H9 (cell line): ENCODE data around the gene ELFN1. TPM values are rescaled to one million over a fixed set of nuclear protein-coding genes. Genes with fewer than 3 reads are reported as not detected.

ENCODE experiments used
- DNase-seq: peaks from one replicate; pipeline ENCODE4 v3.0.0-alpha.2; 2017
- H2AFZ ChIP-seq: one replicate; pipeline ENCODE4 v1.6.1; 2013; ENCODE audit warnings: mild to moderate bottlenecking, low read length, control low read depth, moderate library complexity
- H2AK5ac ChIP-seq: 2 replicates; pipeline ENCODE4 v1.6.1; 2013; ENCODE audit warnings: low read length, control low read depth, mixed read lengths; ENCODE audit not compliant: insufficient read length
- H2BK120ac ChIP-seq: one replicate; pipeline ENCODE4 v1.6.1; 2013; ENCODE audit warnings: low read depth, mild to moderate bottlenecking, low read length, control low read depth, inconsistent platforms; ENCODE audit not compliant: poor library complexity, severe bottlenecking
- H2BK12ac ChIP-seq: 2 replicates; pipeline ENCODE4 v1.6.1; 2013; ENCODE audit warnings: low read length, control low read depth, mixed read lengths, low read depth; ENCODE audit not compliant: insufficient read length
- H2BK15ac ChIP-seq: 2 replicates; pipeline ENCODE4 v1.6.1; 2013; ENCODE audit warnings: low read depth, low read length, control low read depth
- H2BK20ac ChIP-seq: one replicate; pipeline ENCODE4 v1.6.1; 2013; ENCODE audit warnings: low read depth, mild to moderate bottlenecking, low read length, control low read depth, inconsistent platforms; ENCODE audit not compliant: poor library complexity, severe bottlenecking
- H2BK5ac ChIP-seq: 2 replicates; pipeline ENCODE4 v1.6.1; 2013; ENCODE audit warnings: low read length, control low read depth, mixed read lengths; ENCODE audit not compliant: insufficient read length
- H3K14ac ChIP-seq: 2 replicates; pipeline ENCODE4 v1.6.1; 2013; ENCODE audit warnings: low read length, control low read depth; ENCODE audit not compliant: insufficient read depth
- H3K18ac ChIP-seq: 2 replicates; pipeline ENCODE4 v1.6.1; 2013; ENCODE audit warnings: low read depth, mild to moderate bottlenecking, mixed read lengths, low read length, control low read depth; ENCODE audit not compliant: insufficient read length
- H3K23ac ChIP-seq: 2 replicates; pipeline ENCODE4 v1.6.1; 2013; ENCODE audit warnings: low read length, control low read depth, mixed read lengths, low read depth; ENCODE audit not compliant: insufficient read length
- H3K23me2 ChIP-seq: 2 replicates; pipeline ENCODE4 v1.6.1; 2013; ENCODE audit warnings: low read depth, mild to moderate bottlenecking, mixed read lengths, low read length, control low read depth; ENCODE audit not compliant: insufficient read length, poor library complexity, severe bottlenecking
- H3K27ac ChIP-seq: 2 replicates; pipeline ENCODE4 v1.5.1; 2013; ENCODE audit warnings: low read length, control low read depth, mixed read lengths, low read depth; ENCODE audit not compliant: insufficient read length
- H3K27me3 ChIP-seq: 2 replicates; pipeline ENCODE4 v1.6.1; 2013; ENCODE audit warnings: low read length, control low read depth, inconsistent platforms; ENCODE audit not compliant: insufficient read depth
- H3K4ac ChIP-seq: 2 replicates; pipeline ENCODE4 v1.6.1; 2013; ENCODE audit warnings: low read depth, mild to moderate bottlenecking, control low read depth, inconsistent platforms, low read length, moderate library complexity
- H3K4me1 ChIP-seq: 2 replicates; pipeline ENCODE4 v1.6.1; 2013; ENCODE audit warnings: low read length, control low read depth, inconsistent platforms; ENCODE audit not compliant: insufficient read depth
- H3K4me2 ChIP-seq: 2 replicates; pipeline ENCODE4 v1.6.1; 2013; ENCODE audit warnings: low read length, control low read depth, mixed read lengths; ENCODE audit not compliant: insufficient read length, insufficient read depth
- H3K56ac ChIP-seq: 2 replicates; pipeline ENCODE4 v1.6.1; 2013; ENCODE audit warnings: low read depth, mild to moderate bottlenecking, mixed read lengths, low read length, control low read depth; ENCODE audit not compliant: insufficient read length
- H3K79me1 ChIP-seq: 2 replicates; pipeline ENCODE4 v1.6.1; 2013; ENCODE audit warnings: low read depth, mild to moderate bottlenecking, moderate library complexity, low read length, control low read depth, inconsistent platforms; ENCODE audit not compliant: insufficient read depth, poor library complexity, severe bottlenecking
- H3K79me2 ChIP-seq: 2 replicates; pipeline ENCODE4 v1.6.1; 2013; ENCODE audit warnings: low read length, control low read depth, inconsistent platforms; ENCODE audit not compliant: insufficient read depth
- H3K9ac ChIP-seq: 2 replicates; pipeline ENCODE4 v1.6.1; 2013; ENCODE audit warnings: low read length, control low read depth, mixed read lengths; ENCODE audit not compliant: insufficient read length; ENCODE audit errors: extremely low read depth
- H3K9me3 ChIP-seq: one replicate; pipeline ENCODE4 v1.6.1; 2013; ENCODE audit warnings: low read depth, low read length, inconsistent platforms; ENCODE audit not compliant: control insufficient read depth
- H3T11ph ChIP-seq: one replicate; pipeline ENCODE4 v1.6.1; 2013; ENCODE audit warnings: mild to moderate bottlenecking, low read length, control low read depth, inconsistent platforms
- H4K20me1 ChIP-seq: one replicate; pipeline ENCODE4 v1.6.1; 2013; ENCODE audit not compliant: control insufficient read depth, insufficient read length, insufficient read depth
- H4K5ac ChIP-seq: 2 replicates; pipeline ENCODE4 v1.6.1; 2013; ENCODE audit warnings: low read depth, mild to moderate bottlenecking, mixed read lengths, low read length, control low read depth; ENCODE audit not compliant: insufficient read length
- H4K8ac ChIP-seq: replicated peaks from 2 replicates; pipeline ENCODE4 v1.6.1; 2013; ENCODE audit warnings: low read length, control low read depth, mixed read lengths, low read depth; ENCODE audit not compliant: insufficient read length
- H4K91ac ChIP-seq: 2 replicates; pipeline ENCODE4 v1.6.1; 2013; ENCODE audit warnings: low read depth, mild to moderate bottlenecking, moderate library complexity, mixed read lengths, low read length, control low read depth; ENCODE audit not compliant: insufficient read length
- H3K27ac Mint-ChIP-seq, 3 experiments: 2 replicates in 2 of 3; 3 replicates in 1 of 3; pipeline ENCODE4 v1.8.0; 2020 to 2021; ENCODE audit warnings: mixed read lengths in 3 of 3, mild to moderate bottlenecking in 1 of 3, moderate library complexity in 1 of 3
- H3K27me3 Mint-ChIP-seq: 2 replicates; pipeline ENCODE4 v1.8.0; 2021; ENCODE audit warnings: low read depth, mild to moderate bottlenecking, moderate library complexity, mixed read lengths
- H3K36me3 Mint-ChIP-seq, 3 experiments: 2 replicates in 2 of 3; 3 replicates in 1 of 3; pipeline ENCODE4 v1.8.0; 2020 to 2021; ENCODE audit warnings: low read depth in 3 of 3, mixed read lengths in 3 of 3; ENCODE audit not compliant: insufficient read depth in 1 of 3
- H3K4me1 Mint-ChIP-seq, 2 experiments: 2 replicates each; pipeline ENCODE4 v1.8.0; 2020; ENCODE audit warnings: mixed read lengths in 2 of 2
- H3K4me3 Mint-ChIP-seq, 2 experiments: 2 replicates in 1 of 2; 3 replicates in 1 of 2; pipeline ENCODE4 v1.8.0; 2020 to 2021; ENCODE audit warnings: mild to moderate bottlenecking in 2 of 2, mixed read lengths in 2 of 2, moderate library complexity in 1 of 2
- H3K9me3 Mint-ChIP-seq, 2 experiments: 2 replicates in 1 of 2; 3 replicates in 1 of 2; pipeline ENCODE4 v1.8.0; 2020; ENCODE audit warnings: mild to moderate bottlenecking in 2 of 2, mixed read lengths in 2 of 2, moderate library complexity in 1 of 2
- WGBS: extraction: QIAGEN DNeasy Blood & Tissue Kit; methylation state at CpG from one replicate; pipeline ENCODE4 v1.1.7; 2013; ENCODE audit warnings: missing lambda C conversion rate, low lambda C conversion rate, mixed read lengths; ENCODE audit not compliant: insufficient read length; ENCODE audit errors: extremely low coverage; 5-methylcytosine and 5-hydroxymethylcytosine counted together
- total RNA-seq: library from RNA; stranded (reverse); gene quantifications from 2 replicates; pipeline ENCODE4 v1.2.1, GENCODE V29; 2021
- TF ChIP-seq, protein P1 (sequence below): fragments of 200-600 bp; sonication (generic); conservative IDR thresholded peaks from 3 replicates; pipeline ENCODE4 v1.8.0; 2021; ENCODE audit warnings: antibody characterized with exemption, mild to moderate bottlenecking

ELFN1 gene
- total RNA-seq, 1 experiment from 2014 or later, result 3.7 TPM

GRCh38 chr7:1777122-1777521, 107.0 kb downstream of the ELFN1 start:
- H3K79me2 ChIP-seq, result no peaks in the 10 kb centered on the region
- H2BK15ac ChIP-seq, result no peak overlapping the region
- Mint-ChIP-seq H3K4me1 (no peaks in the 10 kb centered on the region), H3K27ac (no peak overlapping the region), H3K9me3 (peaks cover 15 to 20% of the 10 kb centered on the region in 2 experiments), H3K4me3 (no peak overlapping the region), H3K36me3 (no peaks in the 10 kb centered on the region; a peak in 3 of 7 replicates), H3K27me3 (peaks cover 25% of the 10 kb centered on the region)
- no peaks in the 10 kb centered on the region for H3K9me3 ChIP-seq
- no peak overlapping the region for H3K9ac ChIP-seq
- H3K4ac ChIP-seq, result no peak overlapping the region
- H3K14ac ChIP-seq, result no peak overlapping the region
- H3K56ac ChIP-seq, result no peak overlapping the region
- no CpG with 5 or more reads among the region's 6 CpGs for WGBS
- H3K18ac ChIP-seq, result no peak overlapping the region
- H3K79me1 ChIP-seq, result no peaks in the 10 kb centered on the region
- H4K8ac ChIP-seq, result no peak overlapping the region
- DNase-seq, result no peak
- H2BK20ac ChIP-seq, result no peak overlapping the region
- no peak overlapping the region for H3K23ac ChIP-seq
- no peak overlapping the region for H4K5ac ChIP-seq
- no peak overlapping the region for H2AK5ac ChIP-seq
- no peak overlapping the region for H2BK5ac ChIP-seq
- no peak overlapping the region for H2BK12ac ChIP-seq
- H2BK120ac ChIP-seq, result no peak overlapping the region
- H3K23me2 ChIP-seq, result no peaks in the 10 kb centered on the region
- H3K4me2 ChIP-seq, result no peak overlapping the region
- TF ChIP-seq, protein P1, sequence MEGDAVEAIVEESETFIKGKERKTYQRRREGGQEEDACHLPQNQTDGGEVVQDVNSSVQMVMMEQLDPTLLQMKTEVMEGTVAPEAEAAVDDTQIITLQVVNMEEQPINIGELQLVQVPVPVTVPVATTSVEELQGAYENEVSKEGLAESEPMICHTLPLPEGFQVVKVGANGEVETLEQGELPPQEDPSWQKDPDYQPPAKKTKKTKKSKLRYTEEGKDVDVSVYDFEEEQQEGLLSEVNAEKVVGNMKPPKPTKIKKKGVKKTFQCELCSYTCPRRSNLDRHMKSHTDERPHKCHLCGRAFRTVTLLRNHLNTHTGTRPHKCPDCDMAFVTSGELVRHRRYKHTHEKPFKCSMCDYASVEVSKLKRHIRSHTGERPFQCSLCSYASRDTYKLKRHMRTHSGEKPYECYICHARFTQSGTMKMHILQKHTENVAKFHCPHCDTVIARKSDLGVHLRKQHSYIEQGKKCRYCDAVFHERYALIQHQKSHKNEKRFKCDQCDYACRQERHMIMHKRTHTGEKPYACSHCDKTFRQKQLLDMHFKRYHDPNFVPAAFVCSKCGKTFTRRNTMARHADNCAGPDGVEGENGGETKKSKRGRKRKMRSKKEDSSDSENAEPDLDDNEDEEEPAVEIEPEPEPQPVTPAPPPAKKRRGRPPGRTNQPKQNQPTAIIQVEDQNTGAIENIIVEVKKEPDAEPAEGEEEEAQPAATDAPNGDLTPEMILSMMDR, result no peak
- no peak overlapping the region for H3K27ac ChIP-seq
- H3K27me3 ChIP-seq, result no peaks in the 10 kb centered on the region
- no peak overlapping the region for H3T11ph ChIP-seq
- H3K4me1 ChIP-seq, result no peaks in the 10 kb centered on the region
- H4K20me1 ChIP-seq, result no peaks in the 10 kb centered on the region
- H2AFZ ChIP-seq, result no peak overlapping the region
- no peak overlapping the region for H4K91ac ChIP-seq
